ENCODE measurements around the gene ZSCAN10. TPM values are rescaled to one million over a fixed set of nuclear protein-coding genes. Genes with fewer than 3 reads are reported as not detected.

Gene ZSCAN10
- total and polyA plus RNA-seq, 7 donors = 0.07 to 0.16 TPM; not detected in 5

GRCh38 chr16:3113765-3114479, 14.8 kb upstream of the ZSCAN10 start:
- H3K9me3 ChIP-seq = no peaks in the 10 kb centered on the region
- H3K4me1 ChIP-seq = peaks cover 15% of the 10 kb centered on the region
- H3K4me3 ChIP-seq = peak overlapping the region; percentile 71
- no peaks in the 10 kb centered on the region for H3K27me3 ChIP-seq (ENCODE audit: insufficient read depth in 3 of 3, low read length in 2 of 3)
- WGBS, 3 donors = 38 to 42% (median 38%) methylated on average over 17 of the region's 17 CpGs
- no peak overlapping the region for H3K27ac ChIP-seq
- intact Hi-C loops (cut with DNase I) = no loop called here
- ATAC-seq (peak in 2 of 4 donors; percentile 31 to 56), DNase-seq (no peak)
- H3K36me3 ChIP-seq (ENCODE audit: insufficient read depth in 1 of 2, low read depth in 1 of 2) = peaks cover 0 to 37% of the 10 kb centered on the region in 2 donors
- TF ChIP-seq, protein P1, sequence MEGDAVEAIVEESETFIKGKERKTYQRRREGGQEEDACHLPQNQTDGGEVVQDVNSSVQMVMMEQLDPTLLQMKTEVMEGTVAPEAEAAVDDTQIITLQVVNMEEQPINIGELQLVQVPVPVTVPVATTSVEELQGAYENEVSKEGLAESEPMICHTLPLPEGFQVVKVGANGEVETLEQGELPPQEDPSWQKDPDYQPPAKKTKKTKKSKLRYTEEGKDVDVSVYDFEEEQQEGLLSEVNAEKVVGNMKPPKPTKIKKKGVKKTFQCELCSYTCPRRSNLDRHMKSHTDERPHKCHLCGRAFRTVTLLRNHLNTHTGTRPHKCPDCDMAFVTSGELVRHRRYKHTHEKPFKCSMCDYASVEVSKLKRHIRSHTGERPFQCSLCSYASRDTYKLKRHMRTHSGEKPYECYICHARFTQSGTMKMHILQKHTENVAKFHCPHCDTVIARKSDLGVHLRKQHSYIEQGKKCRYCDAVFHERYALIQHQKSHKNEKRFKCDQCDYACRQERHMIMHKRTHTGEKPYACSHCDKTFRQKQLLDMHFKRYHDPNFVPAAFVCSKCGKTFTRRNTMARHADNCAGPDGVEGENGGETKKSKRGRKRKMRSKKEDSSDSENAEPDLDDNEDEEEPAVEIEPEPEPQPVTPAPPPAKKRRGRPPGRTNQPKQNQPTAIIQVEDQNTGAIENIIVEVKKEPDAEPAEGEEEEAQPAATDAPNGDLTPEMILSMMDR (IDR thresholded peaks at IDR 0.05) = no peak

- peak in 1 of 4 donors; percentile 10 for ATAC-seq
- H3K27ac ChIP-seq = peak overlapping the region; percentile 31
- H3K27me3 ChIP-seq (ENCODE audit: insufficient read depth in 3 of 3, low read length in 2 of 3) = no peaks in the 10 kb centered on the region
- intact Hi-C loops (cut with DNase I) = no loop called here
- 9 to 39% (median 21%) methylated on average over 19 of the region's 19 CpGs for WGBS, 3 donors
- H3K9me3 ChIP-seq = no peaks in the 10 kb centered on the region
- peaks cover 0 to 28% of the 10 kb centered on the region in 2 donors for H3K36me3 ChIP-seq (ENCODE audit: insufficient read depth in 1 of 2, low read depth in 1 of 2)
- TF ChIP-seq, protein P1 (IDR thresholded peaks at IDR 0.05) = no peak
- no peak for DNase-seq
- peak overlapping the region; percentile 71 for H3K4me3 ChIP-seq
- H3K4me1 ChIP-seq = peaks cover 15% of the 10 kb centered on the region
Observed at GRCh38 chr16:3112881-3113574, 13.9 kb upstream of the ZSCAN10 start.

DNA sequence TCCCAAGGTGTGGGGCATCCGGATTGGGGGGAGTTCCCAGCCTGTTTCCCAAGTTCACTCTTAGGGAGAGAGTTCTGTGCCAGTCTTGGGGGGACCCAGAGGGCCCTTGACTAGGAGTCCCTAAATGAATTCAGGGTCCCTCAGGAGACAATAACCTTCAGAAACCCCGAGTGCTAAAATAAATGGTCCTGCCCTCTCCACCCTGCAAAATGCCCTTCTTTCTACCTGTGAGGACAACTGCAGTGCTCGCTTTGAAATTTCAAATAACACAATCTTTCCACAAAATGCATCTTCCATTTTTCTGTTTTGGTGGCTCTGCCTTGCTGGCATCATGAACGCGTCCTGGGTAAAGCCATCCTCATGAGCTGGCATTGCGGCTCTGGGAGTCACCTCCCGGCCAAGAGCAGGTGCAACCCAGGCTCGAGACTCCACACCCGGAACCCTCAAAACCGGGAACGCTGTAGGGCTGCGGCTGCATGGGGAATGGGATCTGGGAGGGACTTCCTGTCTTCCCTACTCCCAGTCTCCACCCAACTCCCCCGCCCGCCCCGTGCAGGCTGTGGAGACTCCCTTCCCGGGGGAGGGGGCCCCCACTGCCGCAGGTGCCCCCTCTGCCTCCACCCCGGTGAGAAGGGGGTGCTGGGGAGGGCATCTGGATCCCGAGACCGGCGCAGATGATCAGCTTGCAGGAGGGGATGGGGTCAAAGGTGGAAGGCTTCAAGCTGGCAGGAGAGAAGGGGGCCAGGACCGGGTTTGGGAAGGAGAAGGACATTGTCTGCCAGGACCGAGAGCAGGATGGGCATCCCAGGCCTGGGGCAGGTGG, 13.2 kb upstream of the ZSCAN10 start, which contains the start of gene ZNF205:
ZNF205 (plus strand) TSS at position 529 of the 823 bp plus-strand sequence. CDS start 845 bp downstream, outside the sequence.
- intact Hi-C loops (cut with DNase I) = no loop called here
- Histone ChIP-seq H3K27me3 (ENCODE audit: insufficient read depth in 3 of 3, low read length in 2 of 3) (no peaks in the 10 kb centered on the region), H3K9me3 (no peaks in the 10 kb centered on the region), H3K36me3 (ENCODE audit: insufficient read depth in 1 of 2, low read depth in 1 of 2) (peaks cover 0 to 26% of the 10 kb centered on the region in 2 donors), H3K27ac (peak within 1 kb of the TSS; percentile 31), H3K4me3 (peak within 1 kb of the TSS; percentile 71), H3K4me1 (peaks cover 16% of the 10 kb centered on the region)
- peak; percentile 72 to 77 for DNase-seq
- whole genome bisulfite sequencing, 3 donors = 11 to 29% (median 24%) methylated on average over 23 of the region's 23 CpGs
- TF ChIP-seq, protein P1 (IDR thresholded peaks at IDR 0.05) = no peak
- peak; percentile 61 to 83 (median 78) for ATAC-seq

GRCh38 chr16:3106205-3106928, 7.3 kb upstream of the ZSCAN10 start:
- TF ChIP-seq, protein P1 (IDR thresholded peaks at IDR 0.05) = no peak
- H3K4me3 ChIP-seq = peak overlapping the region; percentile 87
- peak; percentile 94 to 99 (median 96) for ATAC-seq
- WGBS, 3 donors = 1 to 2% (median 1%) methylated on average over 57 to 74 of the region's 74 CpGs
- no peaks in the 10 kb centered on the region for H3K27me3 ChIP-seq (ENCODE audit: insufficient read depth in 3 of 3, low read length in 2 of 3)
- DNase-seq = peak; percentile 91 to 97
- intact Hi-C loops (cut with DNase I) = no loop called here
- peaks cover 0 to 10% of the 10 kb centered on the region in 2 donors for H3K36me3 ChIP-seq (ENCODE audit: insufficient read depth in 1 of 2, low read depth in 1 of 2)
- peaks cover 13% of the 10 kb centered on the region for H3K4me1 ChIP-seq
- H3K27ac ChIP-seq = peak overlapping the region; percentile 86
- H3K9me3 ChIP-seq = no peaks in the 10 kb centered on the region

Measured in psoas muscle (tissue), 8 donors.